GM18909 (cell line): Measurements from ENCODE around the gene STK35.

Source experiments
- ATAC-seq: cut with Tn5 transposase; IDR thresholded peaks from one replicate; pipeline ENCODE4 v1.9.1; 2021; ENCODE audit warnings: mild to moderate bottlenecking; ENCODE audit not compliant: unreplicated experiment, poor library complexity

The STK35 gene

GRCh38 chr20:2101057-2101864 lies at the start of gene STK35:
STK35 (plus strand) TSS chr20:2101827; CDS start chr20:2101882, 55 bp downstream.
- peak; percentile 52 for ATAC-seq

GRCh38 chr20:2051946-2052345 lies 49.7 kb upstream of the STK35 start:
- no peak for ATAC-seq

GRCh38 chr20:2052741-2053140 lies 48.9 kb upstream of the STK35 start:
- ATAC-seq: no peak

DNA sequence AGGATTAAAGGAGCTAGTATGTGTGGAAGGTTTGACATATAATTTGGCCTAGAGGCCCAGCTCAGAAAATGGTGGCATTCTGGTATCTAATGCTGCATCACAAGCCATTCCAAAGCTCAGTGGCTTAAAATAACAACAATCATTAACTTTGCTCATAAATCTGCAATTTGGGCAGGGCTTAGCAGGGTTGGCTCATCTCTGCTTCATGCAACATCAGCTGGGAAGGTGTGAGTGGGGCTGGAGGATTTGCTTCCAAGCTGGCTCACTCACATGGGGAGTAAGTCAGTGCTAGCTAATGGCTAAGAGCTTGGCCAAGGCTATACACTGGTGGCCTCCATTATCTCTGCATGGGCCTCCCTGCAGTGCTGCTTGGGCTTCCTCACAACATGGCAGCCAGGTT lies 48.0 kb upstream of the STK35 start:
- ATAC-seq: no peak

GRCh38 chr20:2054911-2055310 lies 46.7 kb upstream of the STK35 start:
- no peak for ATAC-seq

DNA sequence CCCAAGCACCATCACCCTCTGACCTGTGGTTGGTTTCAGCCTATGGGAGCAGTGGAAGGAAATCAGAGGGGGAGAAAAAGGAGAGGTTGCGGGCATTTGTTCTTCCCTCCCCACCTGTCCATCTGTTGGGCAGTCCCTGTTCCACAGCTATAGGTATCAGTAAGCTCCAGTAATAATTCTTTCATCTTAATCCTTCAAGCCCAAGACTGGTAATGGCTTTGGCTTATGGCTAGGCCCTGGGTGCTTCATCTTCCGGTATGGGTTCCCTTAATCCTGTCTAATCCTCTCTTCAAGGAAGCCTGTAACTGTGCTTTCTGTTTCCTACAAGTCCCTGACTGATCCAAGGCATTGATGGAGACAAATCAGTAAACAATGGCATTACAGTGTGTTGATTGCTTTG lies 42.2 kb upstream of the STK35 start:
- no peak for ATAC-seq

DNA sequence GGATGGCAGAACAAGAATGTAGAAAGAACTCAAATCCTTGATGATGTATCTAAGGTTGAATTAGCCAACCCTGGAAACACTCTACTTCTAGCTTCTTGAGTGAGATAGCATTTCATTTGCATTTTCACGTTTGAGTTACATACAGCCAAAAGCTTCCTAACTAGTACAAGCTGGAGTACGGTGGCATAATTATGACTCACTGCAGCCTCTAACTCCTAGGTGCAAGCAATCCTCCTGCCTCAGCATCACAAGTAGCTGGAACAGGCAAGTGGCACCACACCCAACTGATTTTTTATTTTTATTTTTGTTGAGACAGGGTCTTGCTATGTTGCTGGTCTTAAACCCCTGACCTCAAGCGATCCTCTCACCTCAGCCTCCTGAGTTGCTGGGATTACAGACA lies 36.5 kb upstream of the STK35 start:
- no peak for ATAC-seq

- no peak for ATAC-seq
Measured at GRCh38 chr20:2066461-2067122, 35.0 kb upstream of the STK35 start.

DNA sequence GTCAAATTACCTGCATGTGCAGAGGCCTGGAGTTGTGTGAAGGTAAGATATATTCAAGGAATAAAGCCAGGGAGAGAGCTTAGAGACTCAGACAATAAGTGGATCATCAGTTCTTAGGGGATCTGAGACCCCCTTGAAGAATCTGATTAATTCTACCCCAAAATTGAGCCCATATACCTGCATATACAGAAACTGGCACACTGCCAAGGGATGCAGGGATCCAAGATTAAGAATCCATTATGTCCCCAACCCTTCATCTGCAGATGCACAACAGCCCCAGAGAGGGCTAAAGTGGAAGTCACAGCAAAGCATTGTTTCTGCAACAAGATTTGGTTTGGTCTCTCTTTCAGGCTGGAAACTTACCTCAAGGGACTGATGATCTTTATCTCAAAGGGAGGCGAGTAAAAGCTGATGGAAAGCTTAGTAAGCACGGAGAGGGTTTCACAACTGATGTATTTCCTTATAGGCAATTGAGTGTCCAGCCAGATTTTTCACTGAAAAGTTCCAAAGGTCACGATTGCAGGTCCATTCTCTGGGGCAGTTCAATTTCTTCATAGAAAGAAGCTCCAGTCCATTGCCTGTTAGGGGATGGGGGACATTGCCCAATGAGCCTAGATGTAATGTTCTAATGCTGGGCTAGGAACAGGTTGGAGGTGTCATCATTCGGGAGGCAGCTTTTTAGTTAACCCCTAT lies 20.9 kb upstream of the STK35 start:
- ATAC-seq: no peak

GRCh38 chr20:2084703-2085102 lies 16.9 kb upstream of the STK35 start:
- ATAC-seq: no peak

- ATAC-seq: no peak
Measured at GRCh38 chr20:2086177-2086979, 15.2 kb upstream of the STK35 start.

DNA sequence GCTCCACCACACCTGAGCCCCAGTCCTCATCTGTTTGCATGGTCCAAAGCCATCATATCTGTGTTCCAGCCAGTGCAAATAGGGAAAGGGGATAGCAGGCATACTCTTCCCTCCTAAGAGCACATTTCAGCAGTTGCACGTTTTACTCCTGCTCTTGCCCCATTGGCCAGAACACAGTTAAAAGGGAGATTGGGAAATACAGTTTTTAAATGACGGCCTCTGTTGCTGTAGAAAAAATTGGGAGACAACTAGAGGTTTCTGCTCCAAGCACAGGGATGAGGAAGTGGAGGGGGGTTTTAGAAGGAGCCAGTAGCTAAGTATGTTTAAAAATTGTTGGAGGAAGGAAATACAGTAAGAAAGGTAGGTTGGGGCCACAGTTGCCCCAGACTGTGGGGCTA lies 14.6 kb upstream of the STK35 start:
- no peak for ATAC-seq

DNA sequence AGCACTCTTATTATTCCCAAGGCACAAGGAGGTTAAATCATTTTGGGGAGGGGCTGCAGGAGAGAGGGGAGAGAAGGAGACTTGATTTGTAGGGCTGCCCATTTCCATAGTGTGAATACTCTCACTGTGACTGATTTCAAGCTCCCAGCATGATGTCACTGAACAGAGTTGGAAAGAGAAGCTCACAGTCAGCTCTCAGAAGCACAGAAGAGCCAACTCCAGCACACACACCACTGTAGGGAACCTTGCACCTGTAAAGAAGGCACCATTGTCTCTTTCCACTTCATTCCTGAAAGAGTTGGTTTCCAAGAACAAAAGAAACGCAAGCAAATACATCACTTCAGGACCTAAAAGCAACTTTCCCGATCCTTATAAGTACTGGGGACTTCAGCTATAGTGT lies 12.7 kb upstream of the STK35 start:
- ATAC-seq: no peak

DNA sequence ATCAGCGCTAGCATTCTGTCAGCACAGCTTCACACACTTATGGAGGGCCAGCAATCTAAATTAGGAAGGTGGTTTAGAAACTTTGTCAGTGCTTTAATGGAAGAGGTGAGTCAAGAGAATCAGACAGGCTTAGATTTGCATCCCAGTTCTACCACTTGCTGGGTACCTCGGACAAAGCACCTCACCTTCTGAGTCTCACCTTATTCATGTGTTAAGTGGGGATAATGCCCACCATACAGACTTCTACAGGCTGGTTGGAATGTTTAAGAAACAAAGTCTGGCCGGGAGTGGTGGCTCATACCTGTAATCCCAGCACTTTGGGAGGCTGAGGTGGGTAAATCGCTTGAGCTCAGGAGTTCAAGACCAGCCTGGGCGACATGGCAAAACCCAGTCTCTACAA lies 12.2 kb upstream of the STK35 start:
- no peak for ATAC-seq

GRCh38 chr20:2093159-2093781 lies 8.4 kb upstream of the STK35 start:
- no peak for ATAC-seq

DNA sequence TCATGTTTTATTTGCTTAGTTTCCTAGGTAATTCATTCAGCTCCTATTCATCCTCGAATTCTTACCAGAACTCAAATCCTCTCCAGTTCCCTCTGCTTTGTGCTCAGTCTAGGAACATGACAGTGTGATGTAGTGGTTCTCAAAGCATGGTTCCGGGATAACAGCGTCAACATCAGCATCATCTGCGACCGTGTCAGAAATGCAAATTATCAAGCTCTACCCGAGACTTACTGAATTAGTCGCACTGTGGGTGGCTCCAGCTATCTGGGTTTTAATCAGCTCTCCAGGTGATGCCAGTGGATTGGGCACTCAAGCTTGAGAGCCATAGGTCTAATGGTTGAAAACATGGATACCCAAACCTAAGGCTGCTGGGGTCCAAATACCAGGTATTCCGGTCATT lies 7.7 kb upstream of the STK35 start:
- ATAC-seq: no peak

DNA sequence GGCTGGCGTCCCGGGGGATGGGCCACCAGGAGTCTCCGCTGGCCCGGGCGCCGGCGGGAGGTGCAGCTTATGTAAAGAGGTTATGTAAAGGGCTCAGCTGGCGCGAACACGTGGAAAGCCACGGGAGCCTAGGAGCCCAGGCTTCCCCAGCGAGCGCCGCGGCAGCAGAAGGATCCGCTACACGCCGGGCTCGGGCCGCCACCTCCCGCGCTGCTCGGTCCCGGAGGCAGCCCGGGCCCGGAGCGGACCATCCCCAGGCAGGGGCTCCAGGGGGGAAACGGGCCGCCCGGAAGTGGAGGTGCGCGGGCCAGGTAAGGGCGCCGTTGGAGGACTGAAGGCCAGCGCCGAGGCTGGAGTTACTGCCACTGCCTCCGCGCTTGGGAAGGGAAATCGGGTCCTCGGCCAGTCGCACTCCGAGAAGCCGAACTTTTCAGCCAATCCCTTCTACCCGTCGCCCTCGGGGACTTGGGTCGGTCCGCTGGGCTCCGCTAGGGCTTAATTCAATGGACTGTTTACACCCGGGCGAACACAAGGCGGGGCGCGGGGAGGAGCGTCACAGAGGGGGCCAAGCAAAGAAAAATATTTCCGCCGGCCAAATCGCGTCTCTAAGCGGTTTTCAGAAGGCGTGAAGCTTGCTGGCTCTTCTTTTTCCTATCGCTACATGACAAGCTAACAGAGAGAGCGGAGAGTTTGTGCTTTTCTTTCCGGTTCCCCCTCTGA lies 398 bp downstream of the STK35 start:
- peak; percentile 79 for ATAC-seq

DNA sequence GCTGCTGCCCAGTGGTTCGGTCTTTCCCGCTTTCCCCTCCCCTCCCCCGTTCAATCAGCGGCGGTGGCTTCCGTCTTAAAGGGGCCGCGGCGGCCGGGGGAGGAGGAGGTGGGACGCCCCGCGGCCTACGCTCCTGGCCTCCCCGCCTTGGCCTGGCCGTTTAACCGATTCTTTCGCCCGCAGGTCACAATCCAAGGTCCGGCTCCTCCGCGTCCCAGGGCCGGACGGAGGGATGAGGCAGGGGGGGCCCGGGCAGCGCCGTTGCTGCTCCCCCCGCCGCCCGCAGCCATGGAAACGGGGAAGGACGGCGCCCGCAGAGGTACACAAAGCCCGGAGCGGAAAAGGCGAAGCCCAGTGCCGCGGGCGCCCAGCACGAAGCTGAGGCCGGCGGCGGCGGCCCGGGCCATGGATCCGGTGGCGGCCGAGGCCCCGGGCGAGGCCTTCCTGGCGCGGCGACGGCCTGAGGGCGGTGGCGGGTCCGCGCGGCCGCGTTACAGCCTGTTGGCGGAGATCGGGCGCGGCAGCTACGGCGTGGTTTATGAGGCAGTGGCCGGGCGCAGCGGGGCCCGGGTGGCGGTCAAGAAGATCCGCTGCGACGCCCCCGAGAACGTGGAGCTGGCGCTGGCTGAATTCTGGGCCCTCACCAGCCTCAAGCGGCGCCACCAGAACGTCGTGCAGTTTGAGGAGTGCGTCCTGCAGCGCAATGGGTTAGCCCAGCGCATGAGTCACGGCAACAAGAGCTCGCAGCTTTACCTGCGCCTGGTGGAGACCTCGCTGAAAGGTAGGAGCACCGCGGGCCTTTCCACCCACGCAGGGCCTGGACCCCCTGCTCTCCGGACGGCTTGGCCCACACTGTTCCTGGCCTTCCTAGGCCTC lies 1.2 kb downstream of the STK35 start:
- peak; percentile 69 for ATAC-seq
